Measurements from ENCODE around the gene ANKH.

DNA sequence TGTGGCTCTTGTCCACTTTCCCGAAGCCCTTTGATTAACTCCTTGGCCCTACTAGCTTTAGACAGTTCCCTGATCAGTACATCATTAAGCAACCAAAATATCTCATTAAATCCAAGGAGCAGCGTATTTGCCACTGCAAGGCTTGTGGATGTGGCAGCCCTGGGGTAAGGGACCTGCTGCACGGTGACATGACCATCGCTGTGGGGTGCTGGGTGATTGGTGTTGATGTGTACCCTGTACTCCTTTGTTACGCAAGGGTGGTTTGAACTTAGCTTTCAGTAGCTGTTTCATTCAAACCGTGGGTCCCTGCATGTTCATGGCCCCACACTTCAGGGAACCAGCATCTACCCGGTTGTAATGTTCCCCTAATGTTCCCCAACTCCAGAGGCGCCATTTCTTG lies 166.0 kb downstream of the ANKH start:
- TF ChIP-seq, protein P1, sequence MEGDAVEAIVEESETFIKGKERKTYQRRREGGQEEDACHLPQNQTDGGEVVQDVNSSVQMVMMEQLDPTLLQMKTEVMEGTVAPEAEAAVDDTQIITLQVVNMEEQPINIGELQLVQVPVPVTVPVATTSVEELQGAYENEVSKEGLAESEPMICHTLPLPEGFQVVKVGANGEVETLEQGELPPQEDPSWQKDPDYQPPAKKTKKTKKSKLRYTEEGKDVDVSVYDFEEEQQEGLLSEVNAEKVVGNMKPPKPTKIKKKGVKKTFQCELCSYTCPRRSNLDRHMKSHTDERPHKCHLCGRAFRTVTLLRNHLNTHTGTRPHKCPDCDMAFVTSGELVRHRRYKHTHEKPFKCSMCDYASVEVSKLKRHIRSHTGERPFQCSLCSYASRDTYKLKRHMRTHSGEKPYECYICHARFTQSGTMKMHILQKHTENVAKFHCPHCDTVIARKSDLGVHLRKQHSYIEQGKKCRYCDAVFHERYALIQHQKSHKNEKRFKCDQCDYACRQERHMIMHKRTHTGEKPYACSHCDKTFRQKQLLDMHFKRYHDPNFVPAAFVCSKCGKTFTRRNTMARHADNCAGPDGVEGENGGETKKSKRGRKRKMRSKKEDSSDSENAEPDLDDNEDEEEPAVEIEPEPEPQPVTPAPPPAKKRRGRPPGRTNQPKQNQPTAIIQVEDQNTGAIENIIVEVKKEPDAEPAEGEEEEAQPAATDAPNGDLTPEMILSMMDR (IDR thresholded peaks at IDR 0.05), result no peak
- TF ChIP-seq EZH2phosphoT487 (IDR thresholded peaks at IDR 0.05), result no peak
- no peak for TF ChIP-seq EZH2 (IDR thresholded peaks at IDR 0.05)

Measured in neural progenitor cell (in vitro differentiated cells).